Left lung (tissue), 10 donors: Measurements from ENCODE around the gene DNAL4. TPM values are rescaled to one million over a fixed set of nuclear protein-coding genes. Genes with fewer than 3 reads are reported as not detected.
A peak's percentile ranks its signal among the peaks of the same experiment; 100 is the strongest.

ENCODE experiments used
- ATAC-seq: fragments of 200-7000 bp; cut with Tn5 transposase; one replicate; pipeline ENCODE4 v1.9.1; 2020; ENCODE audit warnings: moderate library complexity
- DNase-seq, 4 donors: peaks; one replicate each; pipeline ENCODE4 v3.0.0-alpha.2; 2013 to 2020
- H3K27ac ChIP-seq, 2 donors: fragments of 200-600 bp; sonication (generic) in 1 of 2; one replicate each; pipeline versions ENCODE4 v1.5.0 to v1.8.0; 2020 to 2021
- H3K27me3 ChIP-seq, 2 donors: fragments of 200-600 bp; sonication (generic) in 1 of 2; one replicate each; pipeline versions ENCODE4 v1.5.0 to v1.8.0; 2020 to 2021
- H3K36me3 ChIP-seq, 2 donors: fragments of 200-600 bp; sonication (generic) in 1 of 2; one replicate each; pipeline versions ENCODE4 v1.5.0 to v1.8.0; 2020 to 2021
- H3K4me1 ChIP-seq, 2 donors: fragments of 200-600 bp; one replicate each; pipeline ENCODE4 v1.8.0; 2021
- H3K4me3 ChIP-seq, 2 donors: fragments of 200-600 bp; sonication (generic) in 1 of 2; one replicate each; pipeline versions ENCODE4 v1.5.0 to v1.8.0; 2020 to 2021; ENCODE audit warnings: mild to moderate bottlenecking in 1 of 2
- H3K9me3 ChIP-seq, 2 donors: fragments of 200-600 bp; sonication (generic) in 1 of 2; one replicate each; pipeline versions ENCODE4 v1.5.0 to v1.8.0; 2020 to 2021
- CTCF ChIP-seq, 2 donors: fragments of 200-600 bp; sonication (generic) in 1 of 2; IDR thresholded peaks; one replicate each; pipeline versions ENCODE4 v1.5.0 to v1.8.0; 2021; ENCODE audit warnings: antibody characterized with exemption in 2 of 2
- intact Hi-C, 2 donors: fragments of 100-400 bp; cut with DNase I; formaldehyde crosslinking; loops; one replicate each; pipeline versions ENCODE4 v1.11.2 to v1.14.2; 2022
- polyA plus RNA-seq, 6 donors: library from polyadenylated mRNA; unstranded; fragments of 120-200 nt; gene quantifications; one replicate each; pipeline ENCODE4 v1.2.1, GENCODE V29; 2013; ENCODE audit not compliant: insufficient read length in 6 of 6
- total RNA-seq, 2 donors: library from RNA; stranded (reverse); fragmentation: NEBNext Ultra II Directional; extraction: Animal tissue kit (Norgen Biotek cat#: 25700); gene quantifications; one replicate each; pipeline ENCODE4 v1.2.1, GENCODE V29; 2021
- donor health status: DM: no; HTN: yes; CAD: no.
- donor health status: DM: no; HTN: no; CAD: no.

Gene DNAL4
- total and polyA plus RNA-seq, 8 donors: 16.3 to 36.4 (median 34.0) TPM

- no peak for DNase-seq
- ATAC-seq: no peak
- intact Hi-C loops: no loop called here
- Histone ChIP-seq H3K36me3 (no peaks in the 10 kb centered on the region), H3K9me3 (no peaks in the 10 kb centered on the region), H3K4me1 (peaks cover 0 to 16% of the 10 kb centered on the region in 2 donors), H3K4me3 (no peak overlapping the region), H3K27me3 (peaks cover 16 to 84% of the 10 kb centered on the region in 2 donors), H3K27ac (no peak overlapping the region)
- no peak for TF ChIP-seq CTCF (IDR thresholded peaks at IDR 0.05)
Measured at GRCh38 chr22:38841635-38842034, 47.7 kb upstream of the DNAL4 start.

GRCh38 chr22:38841211-38841610 is 47.3 kb upstream of the DNAL4 start:
- H3K4me1 ChIP-seq: peaks cover 0 to 16% of the 10 kb centered on the region in 2 donors
- no peaks in the 10 kb centered on the region for H3K9me3 ChIP-seq
- peaks cover 16 to 85% of the 10 kb centered on the region in 2 donors for H3K27me3 ChIP-seq
- no peaks in the 10 kb centered on the region for H3K36me3 ChIP-seq
- DNase-seq: peak in 1 of 4 donors; percentile 43
- intact Hi-C loops: no loop called here
- ATAC-seq: no peak
- no peak for TF ChIP-seq CTCF (IDR thresholded peaks at IDR 0.05)
- H3K27ac ChIP-seq: no peak overlapping the region
- H3K4me3 ChIP-seq: no peak overlapping the region

GRCh38 chr22:38840129-38840528 is 46.2 kb upstream of the DNAL4 start:
- no peaks in the 10 kb centered on the region for H3K36me3 ChIP-seq
- no peak for ATAC-seq
- no peak overlapping the region for H3K4me3 ChIP-seq
- no peak for TF ChIP-seq CTCF (IDR thresholded peaks at IDR 0.05)
- peaks cover 16 to 83% of the 10 kb centered on the region in 2 donors for H3K27me3 ChIP-seq
- peak in 1 of 4 donors; percentile 14 for DNase-seq
- H3K4me1 ChIP-seq: peaks cover 0 to 16% of the 10 kb centered on the region in 2 donors
- H3K9me3 ChIP-seq: no peaks in the 10 kb centered on the region
- H3K27ac ChIP-seq: no peak overlapping the region
- intact Hi-C loops: no loop called here

- DNase-seq: no peak
- no peak overlapping the region for H3K27ac ChIP-seq
- H3K27me3 ChIP-seq: peaks cover 16 to 81% of the 10 kb centered on the region in 2 donors
- no peaks in the 10 kb centered on the region for H3K9me3 ChIP-seq
- H3K36me3 ChIP-seq: no peaks in the 10 kb centered on the region
- no peak for ATAC-seq
- no peak overlapping the region for H3K4me3 ChIP-seq
- peaks cover 0 to 16% of the 10 kb centered on the region in 2 donors for H3K4me1 ChIP-seq
- intact Hi-C loops: no loop called here
- no peak for TF ChIP-seq CTCF (IDR thresholded peaks at IDR 0.05)
Measured at GRCh38 chr22:38839686-38840085, 45.7 kb upstream of the DNAL4 start.

GRCh38 chr22:38837414-38837928 is 43.5 kb upstream of the DNAL4 start:
- intact Hi-C loops: no loop called here
- Histone ChIP-seq H3K4me1 (peaks cover 0 to under 1% of the 10 kb centered on the region in 2 donors), H3K4me3 (no peak overlapping the region), H3K27me3 (peaks cover 10 to 64% of the 10 kb centered on the region in 2 donors), H3K9me3 (no peaks in the 10 kb centered on the region), H3K27ac (no peak overlapping the region), H3K36me3 (no peaks in the 10 kb centered on the region)
- no peak for DNase-seq
- TF ChIP-seq CTCF (IDR thresholded peaks at IDR 0.05): no peak
- ATAC-seq: no peak
